ENCODE results near the gene KRTAP12-1.

DNA sequence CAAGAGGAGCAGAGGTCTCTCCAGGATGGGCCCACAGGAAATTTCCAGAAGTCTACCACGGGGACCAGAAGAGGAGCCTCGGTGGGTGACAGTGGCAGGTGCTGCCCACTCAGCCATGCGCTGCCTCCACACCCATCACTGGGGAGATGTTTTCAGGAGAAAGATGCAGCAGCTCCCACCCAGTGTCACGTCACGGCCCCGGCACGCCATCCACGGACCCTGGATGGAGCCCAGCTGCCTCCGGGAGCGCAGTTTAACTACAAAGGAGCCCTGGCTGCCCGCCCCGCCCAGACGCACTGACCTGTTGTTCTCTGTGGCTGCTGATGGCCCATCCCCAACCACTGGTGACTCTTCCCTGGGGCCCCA, 22.7 kb upstream of the KRTAP12-1 start:
- TF ChIP-seq NFIC (IDR thresholded peaks at IDR 0.05) (no peak), BACH1 (tag; IDR thresholded peaks at IDR 0.05) (no peak)
- TF ChIP-seq, protein P1, sequence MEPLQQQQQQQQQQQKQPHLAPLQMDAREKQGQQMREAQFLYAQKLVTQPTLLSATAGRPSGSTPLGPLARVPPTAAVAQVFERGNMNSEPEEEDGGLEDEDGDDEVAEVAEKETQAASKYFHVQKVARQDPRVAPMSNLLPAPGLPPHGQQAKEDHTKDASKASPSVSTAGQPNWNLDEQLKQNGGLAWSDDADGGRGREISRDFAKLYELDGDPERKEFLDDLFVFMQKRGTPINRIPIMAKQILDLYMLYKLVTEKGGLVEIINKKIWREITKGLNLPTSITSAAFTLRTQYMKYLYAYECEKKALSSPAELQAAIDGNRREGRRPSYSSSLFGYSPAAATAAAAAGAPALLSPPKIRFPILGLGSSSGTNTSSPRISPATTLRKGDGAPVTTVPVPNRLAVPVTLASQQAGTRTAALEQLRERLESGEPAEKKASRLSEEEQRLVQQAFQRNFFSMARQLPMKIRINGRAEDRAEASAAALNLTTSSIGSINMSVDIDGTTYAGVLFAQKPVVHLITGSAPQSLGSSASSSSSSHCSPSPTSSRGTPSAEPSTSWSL (CRISPR knock-in tag; IDR thresholded peaks at IDR 0.05; ENCODE audit: borderline replicate concordance): no peak
